KMS-11 (cell line): ENCODE results near the gene ANGPT4.

ENCODE experiments used
- H2AFZ ChIP-seq: fragments of 200-600 bp; sonication (generic); 2 replicates; pipeline ENCODE4 v1.6.1; 2016; ENCODE audit warnings: antibody characterized with exemption, mixed run types, low read depth
- H3K27ac ChIP-seq: fragments of 200-600 bp; sonication (generic); 2 replicates; pipeline ENCODE4 v1.6.1; 2016; ENCODE audit warnings: mild to moderate bottlenecking, mixed run types
- H3K27me3 ChIP-seq: fragments of 200-600 bp; sonication (generic); 2 replicates; pipeline ENCODE4 v1.6.1; 2017; ENCODE audit warnings: mild to moderate bottlenecking, low read depth, mixed run types, moderate library complexity; ENCODE audit not compliant: insufficient read depth
- H3K36me3 ChIP-seq: fragments of 200-600 bp; sonication (generic); 2 replicates; pipeline ENCODE4 v1.6.1; 2017; ENCODE audit warnings: mild to moderate bottlenecking, mixed run types; ENCODE audit not compliant: insufficient read depth
- H3K4me1 ChIP-seq: fragments of 200-600 bp; sonication (generic); 2 replicates; pipeline ENCODE4 v1.6.1; 2016; ENCODE audit warnings: mild to moderate bottlenecking, low read depth, mixed run types; ENCODE audit not compliant: poor library complexity, severe bottlenecking
- H3K4me2 ChIP-seq: fragments of 200-600 bp; sonication (generic); 2 replicates; pipeline ENCODE4 v1.7.0; 2016; ENCODE audit warnings: mild to moderate bottlenecking, mixed run types
- H3K4me3 ChIP-seq: fragments of 200-600 bp; sonication (generic); IDR thresholded peaks from 2 replicates; pipeline ENCODE4 v1.6.1; 2017; ENCODE audit warnings: low read depth, low read length, mixed read lengths; ENCODE audit not compliant: insufficient read depth
- H3K79me2 ChIP-seq: fragments of 200-600 bp; sonication (generic); 2 replicates; pipeline ENCODE4 v1.6.1; 2016; ENCODE audit warnings: low read depth, mixed run types; ENCODE audit not compliant: insufficient read depth
- H3K9ac ChIP-seq: fragments of 200-600 bp; sonication (generic); 2 replicates; pipeline ENCODE4 v1.6.1; 2016; ENCODE audit warnings: mild to moderate bottlenecking, mixed run types
- H4K20me1 ChIP-seq: fragments of 200-600 bp; sonication (generic); 2 replicates; pipeline ENCODE4 v1.6.1; 2016; ENCODE audit warnings: mild to moderate bottlenecking, mixed run types; ENCODE audit not compliant: insufficient read depth
- CTCF ChIP-seq: fragments of 200-600 bp; sonication (generic); conservative IDR thresholded peaks from 2 replicates; pipeline ENCODE4 v1.6.1; 2017; ENCODE audit warnings: low read depth, mild to moderate bottlenecking, antibody characterized with exemption, low read length, moderate library complexity, mixed read lengths

The ANGPT4 gene

GRCh38 chr20:911882-912600 is 4.1 kb downstream of the ANGPT4 start:
- no peak overlapping the region for H3K27ac ChIP-seq
- no peak overlapping the region for H3K9ac ChIP-seq
- H3K79me2 ChIP-seq = no peaks in the 10 kb centered on the region
- no peaks in the 10 kb centered on the region for H3K27me3 ChIP-seq
- TF ChIP-seq CTCF = no peak
- H3K36me3 ChIP-seq = no peaks in the 10 kb centered on the region
- H3K4me3 ChIP-seq = no peak overlapping the region
- H3K4me1 ChIP-seq = no peaks in the 10 kb centered on the region
- no peaks in the 10 kb centered on the region for H4K20me1 ChIP-seq
- H3K4me2 ChIP-seq = no peak overlapping the region
- H2AFZ ChIP-seq = no peak overlapping the region

GRCh38 chr20:910870-911770 is 5.0 kb downstream of the ANGPT4 start:
- TF ChIP-seq CTCF = no peak
- no peaks in the 10 kb centered on the region for H4K20me1 ChIP-seq
- no peak overlapping the region for H3K4me2 ChIP-seq
- no peak overlapping the region for H2AFZ ChIP-seq
- no peaks in the 10 kb centered on the region for H3K4me1 ChIP-seq
- H3K9ac ChIP-seq = no peak overlapping the region
- no peaks in the 10 kb centered on the region for H3K79me2 ChIP-seq
- no peaks in the 10 kb centered on the region for H3K36me3 ChIP-seq
- no peaks in the 10 kb centered on the region for H3K27me3 ChIP-seq
- no peak overlapping the region for H3K4me3 ChIP-seq
- H3K27ac ChIP-seq = no peak overlapping the region

GRCh38 chr20:910132-910869 is 5.8 kb downstream of the ANGPT4 start:
- no peaks in the 10 kb centered on the region for H3K79me2 ChIP-seq
- H3K9ac ChIP-seq = no peak overlapping the region
- no peak overlapping the region for H3K27ac ChIP-seq
- no peaks in the 10 kb centered on the region for H3K27me3 ChIP-seq
- no peak for TF ChIP-seq CTCF
- no peak overlapping the region for H3K4me3 ChIP-seq
- no peaks in the 10 kb centered on the region for H3K36me3 ChIP-seq
- no peaks in the 10 kb centered on the region for H3K4me1 ChIP-seq
- H3K4me2 ChIP-seq = no peak overlapping the region
- H2AFZ ChIP-seq = no peak overlapping the region
- no peaks in the 10 kb centered on the region for H4K20me1 ChIP-seq

GRCh38 chr20:909641-910040 is 6.5 kb downstream of the ANGPT4 start:
- Histone ChIP-seq H3K4me1 (no peaks in the 10 kb centered on the region), H3K4me3 (no peak overlapping the region), H3K4me2 (no peak overlapping the region), H3K27ac (no peak overlapping the region), H3K9ac (no peak overlapping the region), H2AFZ (no peak overlapping the region), H3K79me2 (no peaks in the 10 kb centered on the region), H3K27me3 (no peaks in the 10 kb centered on the region), H4K20me1 (no peaks in the 10 kb centered on the region), H3K36me3 (no peaks in the 10 kb centered on the region)
- TF ChIP-seq CTCF = no peak
